ENCODE results near the gene RPP30.
"Not testable (repeated sequence)": the region's sequence is repeated elsewhere in the genome, so short reads cannot be mapped to it uniquely, and the experiment has no call there.

RPP30 gene

GRCh38 chr10:90885176-90885575 lies 13.4 kb downstream of the RPP30 start:
- TF ChIP-seq, protein P1, sequence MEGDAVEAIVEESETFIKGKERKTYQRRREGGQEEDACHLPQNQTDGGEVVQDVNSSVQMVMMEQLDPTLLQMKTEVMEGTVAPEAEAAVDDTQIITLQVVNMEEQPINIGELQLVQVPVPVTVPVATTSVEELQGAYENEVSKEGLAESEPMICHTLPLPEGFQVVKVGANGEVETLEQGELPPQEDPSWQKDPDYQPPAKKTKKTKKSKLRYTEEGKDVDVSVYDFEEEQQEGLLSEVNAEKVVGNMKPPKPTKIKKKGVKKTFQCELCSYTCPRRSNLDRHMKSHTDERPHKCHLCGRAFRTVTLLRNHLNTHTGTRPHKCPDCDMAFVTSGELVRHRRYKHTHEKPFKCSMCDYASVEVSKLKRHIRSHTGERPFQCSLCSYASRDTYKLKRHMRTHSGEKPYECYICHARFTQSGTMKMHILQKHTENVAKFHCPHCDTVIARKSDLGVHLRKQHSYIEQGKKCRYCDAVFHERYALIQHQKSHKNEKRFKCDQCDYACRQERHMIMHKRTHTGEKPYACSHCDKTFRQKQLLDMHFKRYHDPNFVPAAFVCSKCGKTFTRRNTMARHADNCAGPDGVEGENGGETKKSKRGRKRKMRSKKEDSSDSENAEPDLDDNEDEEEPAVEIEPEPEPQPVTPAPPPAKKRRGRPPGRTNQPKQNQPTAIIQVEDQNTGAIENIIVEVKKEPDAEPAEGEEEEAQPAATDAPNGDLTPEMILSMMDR (IDR thresholded peaks at IDR 0.05; ENCODE audit: control insufficient read depth, extremely low read depth, insufficient read depth), result no peak
- H3K4me3 ChIP-seq (ENCODE audit: low read depth, low read length), result no peak overlapping the region
- no peak for DNase-seq (ENCODE audit: low read depth)

DNA sequence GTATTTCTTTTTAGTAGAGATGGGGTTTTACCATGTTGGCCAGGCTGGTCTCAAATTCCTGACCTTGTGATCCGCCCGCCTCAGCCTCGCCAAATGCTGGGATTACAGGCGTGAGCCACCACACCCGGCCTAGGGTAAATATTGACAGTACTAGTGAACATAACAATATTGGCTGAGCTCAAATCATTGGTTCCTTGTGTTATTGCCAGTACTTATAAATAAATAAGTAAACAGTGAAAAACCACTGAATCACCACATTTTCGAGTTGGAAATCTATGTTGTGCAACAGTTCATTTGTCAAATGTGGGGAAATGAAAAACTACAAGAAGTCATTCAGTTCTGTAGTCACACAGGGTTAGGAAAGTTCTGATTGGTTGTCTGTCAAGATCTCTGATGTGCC lies 15.8 kb downstream of the RPP30 start:
- no peak overlapping the region for H3K4me3 ChIP-seq (ENCODE audit: low read depth, low read length)
- peak; percentile 86 for DNase-seq (ENCODE audit: low read depth)
- TF ChIP-seq, protein P1 (IDR thresholded peaks at IDR 0.05; ENCODE audit: control insufficient read depth, extremely low read depth, insufficient read depth), result no peak

GRCh38 chr10:90888387-90888786 lies 16.6 kb downstream of the RPP30 start:
- DNase-seq (ENCODE audit: low read depth), result peak; percentile 35
- TF ChIP-seq, protein P1 (IDR thresholded peaks at IDR 0.05; ENCODE audit: control insufficient read depth, extremely low read depth, insufficient read depth), result no peak

GRCh38 chr10:90889636-90890035 lies 17.9 kb downstream of the RPP30 start:
- no peak overlapping the region for H3K4me3 ChIP-seq (ENCODE audit: low read depth, low read length)
- DNase-seq (ENCODE audit: low read depth), result no peak
- TF ChIP-seq, protein P1 (IDR thresholded peaks at IDR 0.05; ENCODE audit: control insufficient read depth, extremely low read depth, insufficient read depth), result no peak

More at GRCh38 chr10:90888387-90888786, 16.6 kb downstream of the RPP30 start:
- H3K4me3 ChIP-seq (ENCODE audit: low read depth, low read length), result no peak overlapping the region

DNA sequence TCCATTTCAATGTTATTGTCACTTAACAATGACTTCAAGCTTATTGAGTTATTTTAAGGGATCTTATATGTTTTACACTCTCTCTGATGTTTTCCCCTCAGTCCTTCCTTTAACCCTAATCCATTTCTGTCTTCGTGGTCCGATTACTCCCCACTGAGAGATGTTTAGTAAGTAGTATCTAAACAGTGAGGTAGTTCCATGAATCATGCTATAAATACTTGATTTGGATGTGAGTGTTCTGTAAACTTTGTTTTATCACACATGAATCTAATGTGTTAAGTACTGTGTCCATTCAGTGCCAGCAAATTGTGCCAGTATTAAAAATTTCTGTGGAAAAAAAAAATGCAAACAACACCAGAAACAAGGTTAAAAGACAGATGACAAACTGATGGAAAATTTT lies 18.6 kb downstream of the RPP30 start:
- peak; percentile 56 for DNase-seq (ENCODE audit: low read depth)
- no peak overlapping the region for H3K4me3 ChIP-seq (ENCODE audit: low read depth, low read length)
- TF ChIP-seq, protein P1 (IDR thresholded peaks at IDR 0.05; ENCODE audit: control insufficient read depth, extremely low read depth, insufficient read depth), result no peak

- H3K4me3 ChIP-seq (ENCODE audit: low read depth, low read length), result no peak overlapping the region
- TF ChIP-seq, protein P1 (IDR thresholded peaks at IDR 0.05; ENCODE audit: control insufficient read depth, extremely low read depth, insufficient read depth), result no peak
- no peak for DNase-seq (ENCODE audit: low read depth)
These were observed 21.4 kb downstream of the RPP30 start for GRCh38 chr10:90893190-90893589.

- not testable (repeated sequence) for DNase-seq (ENCODE audit: low read depth); H3K4me3 ChIP-seq (ENCODE audit: low read depth, low read length)
These were observed 25.1 kb downstream of the RPP30 start for GRCh38 chr10:90896916-90897315.

All from LNCaP clone FGC (cell line).